WTC11 (cell line): ENCODE results near the gene MAPKAPK3. TPM values are rescaled to one million over a fixed set of nuclear protein-coding genes. Genes with fewer than 3 reads are reported as not detected.
A peak's percentile ranks its signal among the peaks of the same experiment; 100 is the strongest.

Experiments
- ATAC-seq: fragments of 200-7000 bp; cut with Tn5 transposase; 2 replicates; pipeline ENCODE4 v1.10.0; 2021; ENCODE audit warnings: mild to moderate bottlenecking, moderate library complexity
- CTCF ChIA-PET: fragments of 300-600 bp; sonication (Branson Sonifier 250); formaldehyde crosslinking; loops from one replicate; lab custom pipeline; 2021; ENCODE audit warnings: antibody characterized with exemption; lab: Charles Lee
- POLR2A ChIA-PET: fragments of 350-600 bp; sonication (Branson Sonifier 250); formaldehyde crosslinking; loops from one replicate; lab custom pipeline; 2021; ENCODE audit warnings: antibody characterized with exemption; lab: Charles Lee
- DNase-seq: peaks from one replicate; pipeline ENCODE4 v3.0.0; 2021; ENCODE audit warnings: low spot score
- H3K27ac Mint-ChIP-seq: 2 replicates; pipeline ENCODE4 v1.8.0; 2021; ENCODE audit warnings: mixed read lengths
- H3K27me3 Mint-ChIP-seq: 2 replicates; pipeline ENCODE4 v1.8.0; 2021; ENCODE audit warnings: low read depth, mild to moderate bottlenecking, moderate library complexity, mixed read lengths
- H3K36me3 Mint-ChIP-seq: 2 replicates; pipeline ENCODE4 v1.8.0; 2021; ENCODE audit warnings: mixed read lengths
- H3K4me1 Mint-ChIP-seq: 2 replicates; pipeline ENCODE4 v1.8.0; 2022; ENCODE audit warnings: mixed read lengths
- H3K4me3 Mint-ChIP-seq: 2 replicates; pipeline ENCODE4 v1.8.0; 2021; ENCODE audit warnings: mild to moderate bottlenecking, moderate library complexity, mixed read lengths
- H3K9me3 Mint-ChIP-seq: 2 replicates; pipeline ENCODE4 v1.8.0; 2021; ENCODE audit warnings: mixed read lengths
- AR ChIP-seq: fragments of 250-450 bp; sonication (Bioruptor Pico); IDR thresholded peaks from 2 replicates; pipeline ENCODE4 v1.9.0; 2021; ENCODE audit warnings: mild to moderate bottlenecking
- CTCF ChIP-seq: fragments of 200-600 bp; IDR thresholded peaks from 2 replicates; pipeline ENCODE4 v1.8.0; 2022; ENCODE audit warnings: antibody characterized with exemption
- FOXK1 ChIP-seq: sonication (generic); formaldehyde crosslinking; IDR thresholded peaks from 2 replicates; pipeline ENCODE4 v1.8.0; 2022; ENCODE audit warnings: mild to moderate bottlenecking, moderate library complexity, missing genetic modification reagents
- IRF1 ChIP-seq: sonication (generic); formaldehyde crosslinking; IDR thresholded peaks from 2 replicates; pipeline ENCODE4 v1.8.0; 2023; ENCODE audit warnings: missing genetic modification reagents
- JUN ChIP-seq: sonication (generic); formaldehyde crosslinking; IDR thresholded peaks from 2 replicates; pipeline ENCODE4 v1.8.0; 2023; ENCODE audit warnings: mild to moderate bottlenecking, missing genetic modification reagents
- OVOL2 ChIP-seq: fragments of 250-450 bp; sonication (Bioruptor Pico); IDR thresholded peaks from 2 replicates; pipeline ENCODE4 v1.9.0; 2021; ENCODE audit warnings: mild to moderate bottlenecking, borderline replicate concordance
- RORB ChIP-seq: fragments of 250-450 bp; sonication (Bioruptor Pico); IDR thresholded peaks from 2 replicates; pipeline ENCODE4 v1.9.0; 2021; ENCODE audit warnings: mild to moderate bottlenecking
- ZNF396 ChIP-seq: fragments of 250-450 bp; sonication (Bioruptor Pico); IDR thresholded peaks from 2 replicates; pipeline ENCODE4 v1.8.0; 2021; ENCODE audit warnings: mild to moderate bottlenecking, moderate library complexity, borderline replicate concordance
- ZNF532 ChIP-seq: fragments of 250-450 bp; sonication (Bioruptor Pico); IDR thresholded peaks from 2 replicates; pipeline ENCODE4 v1.9.0; 2021; ENCODE audit warnings: mild to moderate bottlenecking, borderline replicate concordance
- total RNA-seq: library from RNA; stranded (reverse); gene quantifications from 3 replicates; pipeline ENCODE4 v1.2.3, GENCODE V29; 2021
- TF ChIP-seq, protein P1 (sequence below): sonication (generic); formaldehyde crosslinking; conservative IDR thresholded peaks from 2 replicates; pipeline ENCODE4 v1.8.1; 2022; ENCODE audit warnings: mild to moderate bottlenecking, missing genetic modification reagents
- TF ChIP-seq, protein P2 (sequence below): sonication (generic); formaldehyde crosslinking; IDR thresholded peaks from 2 replicates; pipeline ENCODE4 v1.8.0; 2023; ENCODE audit warnings: mild to moderate bottlenecking, missing genetic modification reagents
- TF ChIP-seq, protein P3 (sequence below): sonication (generic); formaldehyde crosslinking; IDR thresholded peaks from 2 replicates; pipeline ENCODE4 v1.8.0; 2022; ENCODE audit warnings: mild to moderate bottlenecking, missing genetic modification reagents

Gene MAPKAPK3
- total RNA-seq, 1 experiment from 2014 or later: 60.2 TPM

DNA sequence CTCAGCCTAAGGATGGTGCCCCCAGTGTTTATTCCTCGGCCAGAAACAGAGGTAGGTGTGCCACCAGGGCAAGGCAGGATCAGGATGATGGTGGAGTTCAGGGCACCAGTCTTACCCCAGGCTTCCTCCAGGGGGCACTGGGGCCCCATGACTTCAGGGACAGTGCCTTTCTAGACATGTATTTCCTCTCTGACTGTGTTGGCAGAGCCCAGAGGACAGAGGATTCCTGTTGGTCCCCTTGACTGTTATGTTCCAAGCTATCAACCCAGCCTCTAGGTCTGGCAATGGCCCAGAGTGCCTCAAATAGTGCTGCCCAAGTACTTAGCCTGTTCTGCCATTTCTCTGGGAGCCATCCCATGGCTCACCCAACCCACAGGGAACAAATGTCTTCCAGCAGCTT lies 44.8 kb upstream of the MAPKAPK3 start:
- no peak for TF ChIP-seq ZNF396
- peak; percentile 67 for TF ChIP-seq CTCF
- TF ChIP-seq, all 79 proteins: peak for 1
- Mint-ChIP-seq H3K9me3 (no peaks in the 10 kb centered on the region), H3K36me3 (no peaks in the 10 kb centered on the region), H3K4me3 (no peak overlapping the region), H3K27ac (no peak overlapping the region), H3K27me3 (peaks cover under 1% of the 10 kb centered on the region; the same call in 1 of the 2 replicates), H3K4me1 (peaks cover 11% of the 10 kb centered on the region)
- CTCF ChIA-PET: interaction anchor here (0.9 to 5.5 kb wide), 10 partner anchors 9 to 225 kb away, joined by 3 to 98 read pairs (median 5); partner anchors contain the start of gene CISH
- DNase-seq (peak; percentile 76), ATAC-seq (peak; percentile 22)
- POLR2A ChIA-PET: no interaction called here

GRCh38 chr3:50572801-50573371 lies 44.1 kb upstream of the MAPKAPK3 start:
- no peak for DNase-seq
- ChIA-PET CTCF (interaction anchor here (0.9 to 5.5 kb wide), 8 partner anchors 8 to 80 kb away, joined by 3 to 98 read pairs (median 5); partner anchors contain the start of gene CISH), POLR2A (no interaction called here)
- H3K36me3 Mint-ChIP-seq: no peaks in the 10 kb centered on the region
- no peaks in the 10 kb centered on the region for H3K27me3 Mint-ChIP-seq
- peaks cover 8% of the 10 kb centered on the region for H3K4me1 Mint-ChIP-seq
- TF ChIP-seq IRF1 (no peak), AR (no peak), RORB (no peak), ZNF532 (CRISPR knock-in tag) (no peak), OVOL2 (no peak), JUN (CRISPR knock-in tag) (no peak), FOXK1 (CRISPR knock-in tag) (no peak)
- TF ChIP-seq, protein P1, sequence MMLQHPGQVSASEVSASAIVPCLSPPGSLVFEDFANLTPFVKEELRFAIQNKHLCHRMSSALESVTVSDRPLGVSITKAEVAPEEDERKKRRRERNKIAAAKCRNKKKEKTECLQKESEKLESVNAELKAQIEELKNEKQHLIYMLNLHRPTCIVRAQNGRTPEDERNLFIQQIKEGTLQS (CRISPR knock-in tag): no peak
- TF ChIP-seq, protein P2, sequence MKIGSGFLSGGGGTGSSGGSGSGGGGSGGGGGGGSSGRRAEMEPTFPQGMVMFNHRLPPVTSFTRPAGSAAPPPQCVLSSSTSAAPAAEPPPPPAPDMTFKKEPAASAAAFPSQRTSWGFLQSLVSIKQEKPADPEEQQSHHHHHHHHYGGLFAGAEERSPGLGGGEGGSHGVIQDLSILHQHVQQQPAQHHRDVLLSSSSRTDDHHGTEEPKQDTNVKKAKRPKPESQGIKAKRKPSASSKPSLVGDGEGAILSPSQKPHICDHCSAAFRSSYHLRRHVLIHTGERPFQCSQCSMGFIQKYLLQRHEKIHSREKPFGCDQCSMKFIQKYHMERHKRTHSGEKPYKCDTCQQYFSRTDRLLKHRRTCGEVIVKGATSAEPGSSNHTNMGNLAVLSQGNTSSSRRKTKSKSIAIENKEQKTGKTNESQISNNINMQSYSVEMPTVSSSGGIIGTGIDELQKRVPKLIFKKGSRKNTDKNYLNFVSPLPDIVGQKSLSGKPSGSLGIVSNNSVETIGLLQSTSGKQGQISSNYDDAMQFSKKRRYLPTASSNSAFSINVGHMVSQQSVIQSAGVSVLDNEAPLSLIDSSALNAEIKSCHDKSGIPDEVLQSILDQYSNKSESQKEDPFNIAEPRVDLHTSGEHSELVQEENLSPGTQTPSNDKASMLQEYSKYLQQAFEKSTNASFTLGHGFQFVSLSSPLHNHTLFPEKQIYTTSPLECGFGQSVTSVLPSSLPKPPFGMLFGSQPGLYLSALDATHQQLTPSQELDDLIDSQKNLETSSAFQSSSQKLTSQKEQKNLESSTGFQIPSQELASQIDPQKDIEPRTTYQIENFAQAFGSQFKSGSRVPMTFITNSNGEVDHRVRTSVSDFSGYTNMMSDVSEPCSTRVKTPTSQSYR (CRISPR knock-in tag): no peak
- TF ChIP-seq, protein P3, sequence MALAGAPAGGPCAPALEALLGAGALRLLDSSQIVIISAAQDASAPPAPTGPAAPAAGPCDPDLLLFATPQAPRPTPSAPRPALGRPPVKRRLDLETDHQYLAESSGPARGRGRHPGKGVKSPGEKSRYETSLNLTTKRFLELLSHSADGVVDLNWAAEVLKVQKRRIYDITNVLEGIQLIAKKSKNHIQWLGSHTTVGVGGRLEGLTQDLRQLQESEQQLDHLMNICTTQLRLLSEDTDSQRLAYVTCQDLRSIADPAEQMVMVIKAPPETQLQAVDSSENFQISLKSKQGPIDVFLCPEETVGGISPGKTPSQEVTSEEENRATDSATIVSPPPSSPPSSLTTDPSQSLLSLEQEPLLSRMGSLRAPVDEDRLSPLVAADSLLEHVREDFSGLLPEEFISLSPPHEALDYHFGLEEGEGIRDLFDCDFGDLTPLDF (CRISPR knock-in tag): no peak
- no peaks in the 10 kb centered on the region for H3K9me3 Mint-ChIP-seq
- H3K27ac Mint-ChIP-seq: no peak overlapping the region
- no peak for ATAC-seq
- H3K4me3 Mint-ChIP-seq: no peak overlapping the region
